Measurements from ENCODE around the gene ZBTB45.

Gene ZBTB45

GRCh38 chr19:58538257-58539168 is 18.9 kb upstream of the ZBTB45 start:
- no peak for DNase-seq

DNA sequence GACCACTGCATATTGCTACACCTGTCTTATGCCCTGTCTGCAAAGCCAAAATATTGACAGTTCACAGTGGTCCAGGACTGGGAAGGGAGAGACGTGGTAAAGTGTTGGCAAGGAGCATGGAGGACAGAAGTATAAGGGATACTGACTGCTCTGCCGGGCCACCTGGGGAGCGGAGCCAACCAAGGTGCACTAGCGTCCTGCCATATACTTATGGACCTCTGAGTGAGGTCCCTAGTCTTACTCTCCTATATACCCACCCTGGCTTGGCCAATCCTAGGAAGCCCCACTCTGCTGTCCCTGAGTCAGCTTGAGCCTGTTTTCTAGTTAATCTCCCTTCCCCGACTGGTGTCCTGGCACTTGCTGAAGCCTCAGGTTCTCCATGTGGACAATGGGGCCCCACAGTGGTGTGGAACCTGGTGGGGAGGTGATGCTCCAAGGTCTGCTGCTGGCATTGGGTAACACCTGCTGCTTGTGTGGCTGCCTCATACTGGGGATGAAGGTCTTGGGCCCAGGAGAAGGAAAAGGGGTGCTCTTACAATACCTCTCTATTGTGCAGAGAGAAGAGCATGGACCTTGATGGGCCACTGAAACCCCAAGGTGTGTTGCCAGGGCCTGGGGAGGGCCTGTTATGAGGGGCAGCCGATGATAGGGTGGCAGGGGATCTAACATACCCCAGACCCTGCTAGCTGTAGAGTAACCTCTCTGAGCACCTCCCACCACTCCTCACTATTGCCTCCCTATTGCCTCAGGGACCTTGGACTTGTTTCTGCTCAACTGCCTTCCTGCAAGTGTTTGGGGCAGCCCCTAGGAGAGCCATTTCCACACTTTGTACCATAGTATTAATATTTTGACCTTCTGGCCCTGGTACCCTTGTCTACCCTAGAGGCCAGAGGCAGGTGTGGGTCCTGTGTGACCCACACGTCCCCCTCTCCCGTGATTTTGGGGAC is 17.5 kb upstream of the ZBTB45 start:
- no peak for DNase-seq

- DNase-seq = no peak
Observed at GRCh38 chr19:58535857-58536256, 16.2 kb upstream of the ZBTB45 start.

DNA sequence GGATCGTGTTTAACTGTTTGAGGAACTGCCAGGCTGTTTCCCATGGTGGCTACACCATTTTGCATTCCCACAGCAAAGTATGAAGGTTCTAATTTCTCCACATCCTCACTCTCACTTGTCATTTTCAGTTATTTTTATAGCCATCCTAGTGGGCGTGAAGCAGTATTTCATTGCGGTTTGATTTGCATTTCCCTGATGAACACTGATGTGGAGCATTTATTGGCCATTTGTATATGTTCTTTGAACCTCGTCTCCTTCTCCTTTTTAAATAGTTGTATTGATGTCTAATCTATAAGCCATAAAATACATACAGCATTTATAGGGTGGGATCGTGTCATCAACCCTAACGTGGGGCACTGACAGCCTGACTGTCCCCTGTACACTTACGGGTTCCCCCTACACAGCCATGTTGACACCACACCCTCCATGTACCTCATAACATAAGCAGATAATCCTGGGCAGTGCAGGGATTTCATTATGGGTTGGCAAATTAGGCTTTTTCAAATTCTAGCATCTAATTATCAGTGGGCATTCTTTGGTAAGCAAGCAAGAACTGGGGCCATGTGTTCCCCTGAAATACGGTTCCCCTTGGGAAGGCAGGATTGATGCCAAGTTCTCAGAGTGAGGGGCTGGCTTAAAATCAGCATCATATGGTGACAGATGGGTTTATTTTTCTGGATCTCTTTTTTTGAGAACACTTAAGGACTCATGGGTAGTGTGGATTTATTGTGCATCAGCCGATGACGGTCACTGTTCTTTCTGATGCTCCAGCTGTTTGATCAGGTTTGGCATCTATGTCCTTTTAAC is 11.6 kb upstream of the ZBTB45 start:
- DNase-seq = peak; percentile 42

DNA sequence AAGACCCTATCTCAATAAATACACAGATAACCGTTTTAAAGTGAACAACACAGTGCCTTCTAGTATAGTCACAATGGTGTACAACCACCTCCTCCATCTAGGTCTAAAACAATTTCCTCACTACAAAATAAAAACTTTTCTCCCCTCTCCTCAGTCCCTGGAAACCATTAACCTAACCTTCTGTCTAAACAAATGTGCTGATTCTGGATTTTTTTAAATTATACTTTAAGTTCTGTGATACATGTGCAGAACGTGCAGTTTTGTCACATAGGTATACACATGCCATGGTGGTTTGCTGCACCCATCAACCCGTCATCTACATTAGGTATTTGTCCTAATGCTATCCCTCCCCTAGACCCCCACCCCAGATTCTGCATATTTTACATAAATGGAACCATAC is 9.8 kb upstream of the ZBTB45 start:
- DNase-seq = no peak

GRCh38 chr19:58522709-58523108 is 3.1 kb upstream of the ZBTB45 start:
- DNase-seq = no peak

GRCh38 chr19:58521651-58522050 is 2.0 kb upstream of the ZBTB45 start:
- no peak for DNase-seq

GRCh38 chr19:58520257-58520599 is 618 bp upstream of the ZBTB45 start:
- no peak for DNase-seq

DNA sequence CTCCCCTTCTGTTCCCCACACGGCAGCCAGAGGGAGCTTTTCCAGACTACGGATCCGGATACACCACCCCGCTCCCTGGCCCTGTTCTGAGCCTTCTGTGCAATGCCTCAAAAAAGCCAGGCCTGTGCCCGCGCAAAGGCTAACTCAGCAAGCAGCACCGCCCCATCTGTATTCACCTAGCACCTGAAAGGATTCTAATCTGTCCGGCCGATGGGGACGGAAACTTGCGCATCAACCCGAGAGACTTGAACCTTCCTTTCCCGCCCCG is 589 bp downstream of the ZBTB45 start:
- DNase-seq = peak; percentile 69

GRCh38 chr19:58518256-58519086 is 1.1 kb downstream of the ZBTB45 start:
- DNase-seq = no peak

- no peak for DNase-seq
Observed at GRCh38 chr19:58516964-58517833, 2.4 kb downstream of the ZBTB45 start.

DNA sequence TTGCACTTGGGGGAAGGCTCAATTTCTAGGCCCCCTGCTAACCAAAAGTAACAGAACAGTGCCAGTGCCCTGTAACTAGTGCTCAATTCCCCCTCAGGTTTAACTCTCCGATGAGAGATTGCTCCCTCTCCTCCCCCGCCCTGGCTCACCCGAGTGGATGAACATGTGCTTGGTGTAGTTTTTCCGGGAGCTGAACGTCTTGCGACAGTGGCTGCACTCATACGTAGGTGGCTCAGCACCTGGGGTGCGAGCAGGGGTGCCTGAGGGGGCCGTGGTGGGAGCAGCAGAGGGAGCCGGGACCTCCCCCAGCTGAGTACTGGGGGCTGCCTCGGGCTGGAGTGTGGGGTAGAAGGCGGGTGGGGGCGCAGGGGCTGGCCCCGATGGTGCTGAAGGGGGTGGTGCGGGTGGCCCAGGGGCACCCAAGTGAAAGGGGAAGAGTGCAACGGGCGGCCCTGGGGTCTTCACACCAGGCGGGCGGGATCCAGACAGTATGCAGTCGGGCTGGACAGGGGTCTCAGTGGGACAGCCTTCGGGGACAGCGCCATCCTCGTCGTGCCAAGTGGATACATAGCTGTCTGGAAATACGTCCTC is 3.3 kb downstream of the ZBTB45 start:
- no peak for DNase-seq

DNA sequence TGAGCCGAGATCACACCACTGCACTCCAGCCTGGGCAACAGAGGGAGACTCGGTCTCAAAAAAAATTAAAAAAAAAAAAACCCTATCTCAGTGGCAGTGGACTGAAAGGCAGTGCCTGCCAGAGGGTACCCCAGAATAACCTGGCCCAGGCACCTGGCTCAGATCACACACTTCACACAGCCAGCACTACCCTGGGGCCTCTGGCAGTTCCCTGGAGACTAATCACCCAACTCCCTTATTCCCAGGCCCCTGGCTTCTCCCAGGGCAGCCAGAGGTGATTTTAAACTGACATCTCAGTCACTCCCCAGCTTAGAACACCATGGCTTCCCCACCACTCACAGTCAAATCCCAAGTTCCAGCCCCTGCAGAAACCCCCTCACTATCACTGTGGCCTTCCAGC is 4.4 kb downstream of the ZBTB45 start:
- DNase-seq = no peak

DNA sequence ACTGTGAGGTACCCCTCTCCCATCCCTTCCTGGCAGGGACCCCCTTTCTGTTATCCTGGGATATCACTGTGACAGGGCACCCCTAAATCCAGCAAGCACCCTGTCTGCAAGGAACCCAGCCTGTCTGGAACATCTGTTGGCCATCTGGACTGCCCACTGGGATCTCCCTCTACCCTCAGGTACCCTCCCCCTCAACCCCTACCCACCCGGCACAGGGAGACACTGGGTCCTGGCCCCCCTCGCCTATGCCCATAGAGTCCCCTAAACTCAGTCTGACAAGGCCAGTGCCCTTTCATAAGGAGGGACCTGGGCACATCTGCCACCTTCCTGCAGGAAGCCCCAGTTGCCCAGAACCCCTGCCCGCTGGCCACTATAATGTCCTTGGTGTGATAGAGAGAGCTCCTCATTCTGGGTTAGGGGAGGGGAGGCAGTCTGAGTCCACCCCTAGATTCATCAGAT is 5.0 kb downstream of the ZBTB45 start:
- no peak for DNase-seq

GRCh38 chr19:58513694-58514563 is 5.7 kb downstream of the ZBTB45 start:
- peak; percentile 92 for DNase-seq

GRCh38 chr19:58513213-58513693 is 6.4 kb downstream of the ZBTB45 start:
- no peak for DNase-seq

- no peak for DNase-seq
Observed at GRCh38 chr19:58511353-58512208, 8.0 kb downstream of the ZBTB45 start, which contains the start of gene SLC27A5. SLC27A5 (minus strand) TSS chr19:58511992; CDS start chr19:58511955, 37 bp downstream.

DNA sequence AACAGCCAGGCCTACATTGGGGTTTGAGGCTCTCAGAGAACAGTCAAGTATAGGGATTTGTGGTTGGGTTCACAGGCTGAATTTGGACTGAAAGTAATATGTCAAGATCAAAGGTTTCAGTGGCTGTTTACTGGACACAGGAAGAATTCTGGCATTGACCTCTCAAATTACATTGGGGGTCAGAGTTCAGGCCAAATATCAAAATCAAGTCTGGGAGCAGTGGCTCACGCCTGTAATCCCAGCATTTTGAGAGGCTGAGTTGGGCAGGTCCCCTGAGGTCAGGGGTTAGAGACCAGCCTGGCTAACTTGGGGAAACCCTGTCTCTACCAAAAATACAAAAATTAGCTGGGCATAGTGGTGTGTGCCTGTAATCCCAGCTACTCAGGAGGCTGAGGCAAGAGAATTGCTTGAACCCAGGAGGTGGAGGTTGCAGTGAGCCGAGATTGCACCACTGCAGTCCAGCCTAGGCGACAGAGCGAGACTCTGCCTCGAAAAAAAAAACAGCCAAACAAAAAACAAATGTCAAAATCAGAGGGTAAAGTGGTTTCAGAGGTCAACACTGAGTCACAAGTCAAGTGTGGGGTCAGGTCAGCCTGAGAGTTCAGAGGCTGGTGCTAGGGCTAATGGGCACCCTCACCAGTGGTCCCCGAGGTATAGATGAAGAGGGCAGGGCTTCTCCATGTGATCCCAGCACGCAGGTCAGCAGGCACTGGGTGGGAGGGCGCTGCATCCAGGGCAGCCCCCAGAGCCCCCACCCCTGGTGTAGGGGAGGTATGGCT is 9.3 kb downstream of the ZBTB45 start:
- no peak for DNase-seq
